Activated CD8-positive, alpha-beta T cell treated with anti-CD3 and anti-CD28 coated beads for 36 hours (primary cell): Measurements from ENCODE around the gene RBMS3. TPM values are rescaled to one million over a fixed set of nuclear protein-coding genes. Genes with fewer than 3 reads are reported as not detected.

Experiments used
- ATAC-seq: fragments of 200-7000 bp; cut with Tn5 transposase; one replicate; pipeline ENCODE4 v1.10.0; 2021; ENCODE audit warnings: mild to moderate bottlenecking, moderate library complexity
- CTCF ChIA-PET: fragments of 350-600 bp; sonication (Branson Sonifier 250); formaldehyde crosslinking; loops from one replicate; lab custom pipeline; 2021; ENCODE audit warnings: antibody characterized with exemption; lab: Charles Lee
- POLR2A ChIA-PET: fragments of 350-600 bp; sonication (Branson Sonifier 250); formaldehyde crosslinking; loops from one replicate; lab custom pipeline; 2021; ENCODE audit warnings: antibody characterized with exemption; lab: Charles Lee
- DNase-seq: peaks from one replicate; pipeline ENCODE4 v3.0.0-alpha.2; 2020
- H3K27ac Mint-ChIP-seq: one replicate; pipeline ENCODE4 v1.8.0; 2021; ENCODE audit warnings: mild to moderate bottlenecking, mixed read lengths
- H3K27me3 Mint-ChIP-seq: one replicate; pipeline ENCODE4 v1.8.0; 2021; ENCODE audit warnings: mixed read lengths
- H3K36me3 Mint-ChIP-seq: one replicate; pipeline ENCODE4 v1.8.0; 2021; ENCODE audit warnings: low read depth, mixed read lengths
- H3K4me1 Mint-ChIP-seq: one replicate; pipeline ENCODE4 v1.8.0; 2021; ENCODE audit warnings: low read depth, mixed read lengths
- H3K4me3 Mint-ChIP-seq: one replicate; pipeline ENCODE4 v1.8.0; 2021; ENCODE audit warnings: mild to moderate bottlenecking, moderate library complexity, mixed read lengths
- H3K9me3 Mint-ChIP-seq: one replicate; pipeline ENCODE4 v1.8.0; 2021; ENCODE audit warnings: mixed read lengths
- CTCF ChIP-seq: fragments of 200-600 bp; IDR thresholded peaks from one replicate; pipeline ENCODE4 v1.8.0; 2022; ENCODE audit warnings: antibody characterized with exemption, mild to moderate bottlenecking
- intact Hi-C: fragments of 100-400 bp; cut with micrococcal nuclease; formaldehyde crosslinking; loops from one replicate; pipeline ENCODE4 v1.10.0; 2022
- total RNA-seq, 2 experiments: library from RNA; stranded (reverse); gene quantifications; one replicate each; pipeline ENCODE4 v1.2.3, GENCODE V29; 2021

RBMS3 gene
- total RNA-seq, 2 experiments from 2014 or later, result 2.3 to 2.8 TPM

- Mint-ChIP-seq H3K27me3 (no peaks in the 10 kb centered on the region), H3K4me3 (no peak overlapping the region), H3K9me3 (no peaks in the 10 kb centered on the region), H3K27ac (no peak overlapping the region), H3K36me3 (no peaks in the 10 kb centered on the region), H3K4me1 (no peaks in the 10 kb centered on the region)
- intact Hi-C loops, result no loop called here
- no peak for TF ChIP-seq CTCF
- DNase-seq (no peak), ATAC-seq (no peak)
- CTCF ChIA-PET, result no interaction called here
- POLR2A ChIA-PET, result no interaction called here
Observed at GRCh38 chr3:29347412-29347811, 66.5 kb downstream of the RBMS3 start.

DNA sequence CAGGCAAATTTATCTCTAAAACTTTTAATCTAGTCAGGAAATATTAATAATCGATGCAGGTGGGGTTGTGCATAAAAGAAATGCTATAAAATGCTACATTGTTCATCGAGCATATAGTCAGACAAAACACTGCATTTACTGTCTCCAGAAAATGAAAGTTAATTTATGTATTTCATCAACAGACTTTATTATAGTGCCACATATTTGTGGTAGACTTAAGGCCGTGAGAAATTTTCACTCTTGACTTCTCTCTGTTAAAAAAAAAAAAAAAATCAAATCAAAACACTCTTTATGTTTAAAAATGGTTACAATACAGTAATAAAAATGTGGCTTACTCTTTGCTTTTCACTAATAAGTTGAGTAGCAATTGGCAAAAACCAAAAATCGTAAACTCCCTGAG is 67.4 kb downstream of the RBMS3 start:
- Mint-ChIP-seq H3K27ac (no peak overlapping the region), H3K36me3 (no peaks in the 10 kb centered on the region), H3K9me3 (no peaks in the 10 kb centered on the region), H3K4me1 (no peaks in the 10 kb centered on the region), H3K4me3 (no peak overlapping the region), H3K27me3 (no peaks in the 10 kb centered on the region)
- intact Hi-C loops, result no loop called here
- DNase-seq (no peak), ATAC-seq (no peak)
- no peak for TF ChIP-seq CTCF
- POLR2A ChIA-PET, result no interaction called here
- CTCF ChIA-PET, result no interaction called here

GRCh38 chr3:29349049-29349448 is 68.2 kb downstream of the RBMS3 start:
- H3K27me3 Mint-ChIP-seq, result no peaks in the 10 kb centered on the region
- no peak overlapping the region for H3K27ac Mint-ChIP-seq
- H3K4me3 Mint-ChIP-seq, result no peak overlapping the region

GRCh38 chr3:29353807-29354206 is 72.9 kb downstream of the RBMS3 start:
- ATAC-seq, result no peak
- CTCF ChIA-PET, result no interaction called here

More at GRCh38 chr3:29349049-29349448, 68.2 kb downstream of the RBMS3 start:
- intact Hi-C loops, result no loop called here
- Mint-ChIP-seq H3K9me3 (no peaks in the 10 kb centered on the region), H3K4me1 (peaks cover 2% of the 10 kb centered on the region), H3K36me3 (no peaks in the 10 kb centered on the region)
- no peak for DNase-seq
- ATAC-seq, result no peak
- POLR2A ChIA-PET, result no interaction called here
- CTCF ChIA-PET, result no interaction called here
- no peak for TF ChIP-seq CTCF

DNA sequence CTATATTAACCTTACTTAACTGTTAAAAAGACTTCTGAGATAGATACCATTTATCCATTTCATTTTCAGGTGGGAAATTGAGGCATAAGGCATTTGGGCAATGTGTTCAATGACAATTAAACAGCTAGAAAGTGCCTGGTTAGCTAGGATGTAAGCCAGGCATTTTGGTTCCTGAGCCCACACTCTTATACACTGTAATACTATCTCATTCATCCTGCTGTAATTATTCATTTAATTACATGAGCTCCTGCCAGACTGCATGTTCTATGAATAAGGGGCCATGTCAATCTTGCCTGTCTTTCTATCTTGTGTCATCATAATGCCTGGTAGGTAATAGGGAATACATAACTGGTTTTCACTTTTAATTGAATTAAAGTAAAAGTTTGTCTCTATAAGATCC is 74.0 kb downstream of the RBMS3 start:
- ChIA-PET CTCF (no interaction called here), POLR2A (no interaction called here)
- no peak for TF ChIP-seq CTCF
- ATAC-seq, result no peak
- intact Hi-C loops, result no loop called here
- Mint-ChIP-seq H3K27me3 (no peaks in the 10 kb centered on the region), H3K27ac (no peak overlapping the region), H3K4me1 (peaks cover 2% of the 10 kb centered on the region), H3K36me3 (no peaks in the 10 kb centered on the region), H3K4me3 (no peak overlapping the region), H3K9me3 (no peaks in the 10 kb centered on the region)
- no peak for DNase-seq

More at GRCh38 chr3:29353807-29354206, 72.9 kb downstream of the RBMS3 start:
- POLR2A ChIA-PET, result no interaction called here
- TF ChIP-seq CTCF, result no peak
- no peak overlapping the region for H3K27ac Mint-ChIP-seq
- no peaks in the 10 kb centered on the region for H3K36me3 Mint-ChIP-seq
- no peaks in the 10 kb centered on the region for H3K27me3 Mint-ChIP-seq
- peaks cover 2% of the 10 kb centered on the region for H3K4me1 Mint-ChIP-seq
- no peak for DNase-seq
- H3K9me3 Mint-ChIP-seq, result no peaks in the 10 kb centered on the region
- no peak overlapping the region for H3K4me3 Mint-ChIP-seq
- intact Hi-C loops, result no loop called here
